Measurements from ENCODE around the gene ATF2. TPM values are rescaled to one million over a fixed set of nuclear protein-coding genes. Genes with fewer than 3 reads are reported as not detected.
A peak's percentile ranks its signal among the peaks of the same experiment; 100 is the strongest.

Gene ATF2
- total and polyA plus RNA-seq, 9 of the 15 experiments (the other 6 are each of a cell fraction or from before 2014, with no cell fraction given): 24.2 to 111 (median 45.9) TPM

DNA sequence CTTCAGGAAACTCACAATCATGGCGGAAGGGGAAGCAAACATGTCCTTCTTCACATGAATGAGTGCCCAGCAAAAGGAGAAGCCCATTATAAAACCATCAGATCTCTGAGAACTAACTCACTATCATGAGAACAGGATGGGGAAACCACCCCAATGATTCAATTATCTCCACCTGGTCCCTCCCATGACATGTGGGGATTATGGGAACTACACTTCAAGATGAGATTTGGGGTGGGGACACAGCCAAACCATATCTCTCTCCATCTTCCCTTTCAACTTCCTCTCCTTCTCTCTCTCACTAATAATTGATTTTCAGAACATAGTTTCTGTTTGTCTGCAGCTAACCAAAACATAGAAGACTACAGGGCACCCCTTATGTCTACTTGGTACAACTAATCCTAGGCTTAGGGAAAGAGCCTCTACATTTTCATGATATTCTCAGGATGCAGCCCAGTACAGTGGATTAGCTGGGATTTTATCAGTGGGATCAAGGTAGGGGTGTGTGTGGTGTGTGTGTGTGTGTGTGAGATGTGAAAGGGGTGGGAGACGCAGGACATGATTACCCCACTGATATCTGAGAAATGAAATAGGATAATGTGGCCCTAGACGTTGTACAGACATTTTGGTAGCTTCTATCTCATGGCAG lies 2.8 kb upstream of the ATF2 start:
- no peak overlapping the region for H3K4me3 ChIP-seq
- no peak for DNase-seq (ENCODE audit: extremely low read depth in 1 of 4, low spot score in 3 of 4)
- no peak overlapping the region for H2AFZ ChIP-seq (ENCODE audit: low read depth, low read length)
- no peak for TF ChIP-seq ZNF165 (CRISPR knock-in tag; IDR thresholded peaks at IDR 0.05; ENCODE audit: borderline replicate concordance)
- TF ChIP-seq ZNF766 (CRISPR knock-in tag; conservative IDR thresholded peaks at IDR 0.05): 0 out of 2 replicates have a peak, but pooled peaks have one; percentile 13
- TF ChIP-seq CCAR2 (IDR thresholded peaks at IDR 0.05; ENCODE audit: low read depth, low read length): no peak
- TF ChIP-seq, protein P1, sequence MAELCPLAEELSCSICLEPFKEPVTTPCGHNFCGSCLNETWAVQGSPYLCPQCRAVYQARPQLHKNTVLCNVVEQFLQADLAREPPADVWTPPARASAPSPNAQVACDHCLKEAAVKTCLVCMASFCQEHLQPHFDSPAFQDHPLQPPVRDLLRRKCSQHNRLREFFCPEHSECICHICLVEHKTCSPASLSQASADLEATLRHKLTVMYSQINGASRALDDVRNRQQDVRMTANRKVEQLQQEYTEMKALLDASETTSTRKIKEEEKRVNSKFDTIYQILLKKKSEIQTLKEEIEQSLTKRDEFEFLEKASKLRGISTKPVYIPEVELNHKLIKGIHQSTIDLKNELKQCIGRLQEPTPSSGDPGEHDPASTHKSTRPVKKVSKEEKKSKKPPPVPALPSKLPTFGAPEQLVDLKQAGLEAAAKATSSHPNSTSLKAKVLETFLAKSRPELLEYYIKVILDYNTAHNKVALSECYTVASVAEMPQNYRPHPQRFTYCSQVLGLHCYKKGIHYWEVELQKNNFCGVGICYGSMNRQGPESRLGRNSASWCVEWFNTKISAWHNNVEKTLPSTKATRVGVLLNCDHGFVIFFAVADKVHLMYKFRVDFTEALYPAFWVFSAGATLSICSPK (IDR thresholded peaks at IDR 0.05; ENCODE audit: borderline replicate concordance): 0 out of 2 replicates have a peak, but pooled peaks have one; percentile 22
- TF ChIP-seq, protein P2, sequence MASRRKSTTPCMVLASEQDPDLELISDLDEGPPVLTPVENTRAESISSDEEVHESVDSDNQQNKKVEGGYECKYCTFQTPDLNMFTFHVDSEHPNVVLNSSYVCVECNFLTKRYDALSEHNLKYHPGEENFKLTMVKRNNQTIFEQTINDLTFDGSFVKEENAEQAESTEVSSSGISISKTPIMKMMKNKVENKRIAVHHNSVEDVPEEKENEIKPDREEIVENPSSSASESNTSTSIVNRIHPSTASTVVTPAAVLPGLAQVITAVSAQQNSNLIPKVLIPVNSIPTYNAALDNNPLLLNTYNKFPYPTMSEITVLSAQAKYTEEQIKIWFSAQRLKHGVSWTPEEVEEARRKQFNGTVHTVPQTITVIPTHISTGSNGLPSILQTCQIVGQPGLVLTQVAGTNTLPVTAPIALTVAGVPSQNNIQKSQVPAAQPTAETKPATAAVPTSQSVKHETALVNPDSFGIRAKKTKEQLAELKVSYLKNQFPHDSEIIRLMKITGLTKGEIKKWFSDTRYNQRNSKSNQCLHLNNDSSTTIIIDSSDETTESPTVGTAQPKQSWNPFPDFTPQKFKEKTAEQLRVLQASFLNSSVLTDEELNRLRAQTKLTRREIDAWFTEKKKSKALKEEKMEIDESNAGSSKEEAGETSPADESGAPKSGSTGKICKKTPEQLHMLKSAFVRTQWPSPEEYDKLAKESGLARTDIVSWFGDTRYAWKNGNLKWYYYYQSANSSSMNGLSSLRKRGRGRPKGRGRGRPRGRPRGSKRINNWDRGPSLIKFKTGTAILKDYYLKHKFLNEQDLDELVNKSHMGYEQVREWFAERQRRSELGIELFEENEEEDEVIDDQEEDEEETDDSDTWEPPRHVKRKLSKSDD (conservative IDR thresholded peaks at IDR 0.05; ENCODE audit: low read length): no peak
- TF ChIP-seq KDM1A (IDR thresholded peaks at IDR 0.05): 0 out of 4 replicates have a peak, but pooled peaks of 1 of the 2 experiments have one; percentile 12
- TF ChIP-seq NCOA4 (IDR thresholded peaks at IDR 0.05; ENCODE audit: partially characterized antibody): peak; percentile 81
- TF ChIP-seq HNRNPLL (IDR thresholded peaks at IDR 0.05; ENCODE audit: low read depth, low read length, poor library complexity, severe bottlenecking): no peak
- 0 out of 2 replicates have a peak, but pooled peaks have one; percentile 31 for TF ChIP-seq KHSRP (IDR thresholded peaks at IDR 0.05)
- TF ChIP-seq, protein P3, sequence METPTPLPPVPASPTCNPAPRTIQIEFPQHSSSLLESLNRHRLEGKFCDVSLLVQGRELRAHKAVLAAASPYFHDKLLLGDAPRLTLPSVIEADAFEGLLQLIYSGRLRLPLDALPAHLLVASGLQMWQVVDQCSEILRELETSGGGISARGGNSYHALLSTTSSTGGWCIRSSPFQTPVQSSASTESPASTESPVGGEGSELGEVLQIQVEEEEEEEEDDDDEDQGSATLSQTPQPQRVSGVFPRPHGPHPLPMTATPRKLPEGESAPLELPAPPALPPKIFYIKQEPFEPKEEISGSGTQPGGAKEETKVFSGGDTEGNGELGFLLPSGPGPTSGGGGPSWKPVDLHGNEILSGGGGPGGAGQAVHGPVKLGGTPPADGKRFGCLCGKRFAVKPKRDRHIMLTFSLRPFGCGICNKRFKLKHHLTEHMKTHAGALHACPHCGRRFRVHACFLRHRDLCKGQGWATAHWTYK (CRISPR knock-in tag; IDR thresholded peaks at IDR 0.05): 0 out of 2 replicates have a peak, but pooled peaks have one; percentile 29
- 0 out of 2 replicates have a peak, but pooled peaks have one; percentile 14 for TF ChIP-seq SPI1 (IDR thresholded peaks at IDR 0.05; ENCODE audit: borderline replicate concordance, low read depth, low read length)
- TF ChIP-seq HMGN3 (IDR thresholded peaks at IDR 0.05; ENCODE audit: borderline replicate concordance, extremely low read depth, insufficient read length, low read depth, low read length): no peak
- TF ChIP-seq ZBTB7A (IDR thresholded peaks at IDR 0.05; ENCODE audit: borderline replicate concordance, control insufficient read depth, low read depth, low read length): no peak
- TF ChIP-seq ZNF324 (CRISPR knock-in tag; IDR thresholded peaks at IDR 0.05): no peak
- peak in 1 of 2 experiments; percentile 32; a peak in 1 of 4 replicates for TF ChIP-seq TRIM24 (IDR thresholded peaks at IDR 0.05)
- TF ChIP-seq TCFL5 (CRISPR knock-in tag; conservative IDR thresholded peaks at IDR 0.05): no peak
- no peak for TF ChIP-seq PTBP1 (IDR thresholded peaks at IDR 0.05; ENCODE audit: low read depth, low read length)

More for the DNA sequence above, 2.8 kb upstream of the ATF2 start:
- no peaks in the 10 kb centered on the region for H4K20me1 ChIP-seq (replicated peaks; ENCODE audit: control insufficient read depth, insufficient read depth, low read length)
- FAIRE-seq (no peak), ATAC-seq (no peak)
- no peaks in the 10 kb centered on the region for H3K9me3 ChIP-seq (replicated peaks; ENCODE audit: control insufficient read depth, insufficient read depth, low read depth, low read length)
- peak overlapping the region; percentile 19; the same call in 1 of the 2 replicates for H3K4me2 ChIP-seq (ENCODE audit: insufficient read depth, low read length)
- POLR2A ChIA-PET: interaction anchor here (1.0 to 1.5 kb wide), 2 partner anchors 10 to 11 kb away, joined by 3 to 10 read pairs; no protein-coding TSS in a partner anchor
- H3K27me3 ChIP-seq (ENCODE audit: control insufficient read depth in 2 of 2, insufficient read depth in 2 of 2, low read length in 2 of 2): no peaks in the 10 kb centered on the region
- no peaks in the 10 kb centered on the region for H3K9me1 ChIP-seq (ENCODE audit: control insufficient read depth, insufficient read depth, low read length)
- peaks cover 46% of the 10 kb centered on the region for H3K79me2 ChIP-seq (ENCODE audit: control insufficient read depth, insufficient read depth, low read length)
- in situ Hi-C loops (cut with MboI): no loop called here
- no peak overlapping the region for H3K9ac ChIP-seq (ENCODE audit: insufficient read depth in 1 of 2, low read depth in 2 of 2, low read length in 2 of 2)
- no peak overlapping the region; the same call in 2 of the 3 replicates for H3K27ac ChIP-seq (ENCODE audit: extremely low read depth, low read depth, low read length)
- 20% methylated on average over 3 of the region's 3 CpGs for WGBS (ENCODE audit: insufficient coverage, low coverage, missing lambda C conversion rate)
- H3K4me1 ChIP-seq (replicated peaks in 1 of 2; ENCODE audit: control insufficient read depth in 2 of 2, insufficient read depth in 2 of 2, low read length in 2 of 2): peaks cover 6 to 14% of the 10 kb centered on the region in 2 experiments; a peak in 4 of 5 replicates
- intact Hi-C loops (cut with micrococcal nuclease): no loop called here
- BruUV-seq (replicated peaks): no TSS peak
- peaks cover 23% of the 10 kb centered on the region; the same call in 2 of the 3 replicates for H3K36me3 ChIP-seq (ENCODE audit: control insufficient read depth, insufficient read depth, low read length)
- CTCF ChIA-PET (ENCODE audit: low intra/inter-chr PET ratio): no interaction called here
